Femur (tissue), 1 donor: ENCODE measurements around the gene FHOD3.
"Not testable (repeated sequence)": the region's sequence is repeated elsewhere in the genome, so short reads cannot be mapped to it uniquely, and the experiment has no call there.

ENCODE experiments used
- DNase-seq: peaks from one replicate; pipeline ENCODE4 v3.0.0-alpha.2; 2017

FHOD3 gene

GRCh38 chr18:36454848-36455458 lies 157.4 kb downstream of the FHOD3 start:
- no peak for DNase-seq

GRCh38 chr18:36455931-36456330 lies 158.4 kb downstream of the FHOD3 start:
- no peak for DNase-seq

- no peak for DNase-seq
Measured at GRCh38 chr18:36456622-36457021, 159.1 kb downstream of the FHOD3 start.

- no peak for DNase-seq
Measured at GRCh38 chr18:36457683-36458082, 160.2 kb downstream of the FHOD3 start.

GRCh38 chr18:36458306-36458705 lies 160.8 kb downstream of the FHOD3 start:
- DNase-seq: no peak

GRCh38 chr18:36459203-36459602 lies 161.7 kb downstream of the FHOD3 start:
- no peak for DNase-seq

GRCh38 chr18:36459786-36460185 lies 162.3 kb downstream of the FHOD3 start:
- no peak for DNase-seq

- no peak for DNase-seq
Measured at GRCh38 chr18:36460324-36460850, 162.9 kb downstream of the FHOD3 start.

- no peak for DNase-seq
Measured at GRCh38 chr18:36460854-36461253, 163.3 kb downstream of the FHOD3 start.

GRCh38 chr18:36461551-36461987 lies 164.1 kb downstream of the FHOD3 start:
- no peak for DNase-seq

GRCh38 chr18:36463516-36463915 lies 166.0 kb downstream of the FHOD3 start:
- DNase-seq: not testable (repeated sequence)

- DNase-seq: no peak
Measured at GRCh38 chr18:36464126-36464651, 166.7 kb downstream of the FHOD3 start.

GRCh38 chr18:36465276-36465675 lies 167.8 kb downstream of the FHOD3 start:
- no peak for DNase-seq

GRCh38 chr18:36465970-36466369 lies 168.5 kb downstream of the FHOD3 start:
- DNase-seq: no peak

GRCh38 chr18:36467614-36468013 lies 170.1 kb downstream of the FHOD3 start:
- no peak for DNase-seq

GRCh38 chr18:36468161-36468560 lies 170.6 kb downstream of the FHOD3 start:
- peak; percentile 43 for DNase-seq

- DNase-seq: peak; percentile 58
Measured at GRCh38 chr18:36469461-36469860, 171.9 kb downstream of the FHOD3 start.

GRCh38 chr18:36470896-36471295 lies 173.4 kb downstream of the FHOD3 start:
- no peak for DNase-seq

GRCh38 chr18:36471393-36471792 lies 173.9 kb downstream of the FHOD3 start:
- no peak for DNase-seq

- no peak for DNase-seq
Measured at GRCh38 chr18:36476433-36476832, 178.9 kb downstream of the FHOD3 start.

GRCh38 chr18:36477776-36478175 lies 180.3 kb downstream of the FHOD3 start:
- DNase-seq: no peak

- no peak for DNase-seq
Measured at GRCh38 chr18:36481201-36481657, 183.7 kb downstream of the FHOD3 start.

- DNase-seq: no peak
Measured at GRCh38 chr18:36481935-36482334, 184.4 kb downstream of the FHOD3 start.

GRCh38 chr18:36484591-36484990 lies 187.1 kb downstream of the FHOD3 start:
- DNase-seq: peak; percentile 65

- no peak for DNase-seq
Measured at GRCh38 chr18:36485772-36486171, 188.3 kb downstream of the FHOD3 start.
